Measurements from ENCODE around the gene GNG2. TPM values are rescaled to one million over a fixed set of nuclear protein-coding genes. Genes with fewer than 3 reads are reported as not detected.

GNG2 gene
- total RNA-seq, 1 experiment from 2014 or later: 54.1 TPM

GRCh38 chr14:51993285-51993920, 133.0 kb downstream of the GNG2 start:
- no peak for DNase-seq (ENCODE audit: low read depth)

GRCh38 chr14:51996148-51996746, 135.8 kb downstream of the GNG2 start:
- DNase-seq (ENCODE audit: low read depth): peak; percentile 43

DNA sequence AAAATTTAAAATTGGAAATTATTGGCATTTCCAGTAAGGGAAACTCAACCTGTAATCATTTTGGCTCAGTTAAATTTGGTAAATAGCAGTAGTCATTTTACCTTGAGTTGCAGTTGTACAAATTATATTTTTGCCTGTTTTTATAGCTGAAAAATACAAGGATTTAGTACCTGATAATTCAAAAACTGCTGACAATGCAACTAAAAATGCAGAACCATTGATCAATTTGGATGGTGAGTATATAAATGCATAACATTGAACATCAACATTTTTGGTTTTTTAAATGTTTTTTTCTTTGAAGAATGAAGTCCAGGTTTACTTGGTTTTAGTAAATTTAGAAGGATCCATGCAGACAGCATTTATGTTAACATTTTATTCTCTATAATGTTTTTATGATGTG, 137.9 kb downstream of the GNG2 start:
- no peak for DNase-seq (ENCODE audit: low read depth)

GRCh38 chr14:51999084-51999483, 138.7 kb downstream of the GNG2 start:
- DNase-seq (ENCODE audit: low read depth): peak; percentile 34

- DNase-seq (ENCODE audit: low read depth): peak; percentile 51
Measured at GRCh38 chr14:52000019-52000582, 139.7 kb downstream of the GNG2 start.

- DNase-seq (ENCODE audit: low read depth): no peak
Measured at GRCh38 chr14:52000696-52001095, 140.3 kb downstream of the GNG2 start.

DNA sequence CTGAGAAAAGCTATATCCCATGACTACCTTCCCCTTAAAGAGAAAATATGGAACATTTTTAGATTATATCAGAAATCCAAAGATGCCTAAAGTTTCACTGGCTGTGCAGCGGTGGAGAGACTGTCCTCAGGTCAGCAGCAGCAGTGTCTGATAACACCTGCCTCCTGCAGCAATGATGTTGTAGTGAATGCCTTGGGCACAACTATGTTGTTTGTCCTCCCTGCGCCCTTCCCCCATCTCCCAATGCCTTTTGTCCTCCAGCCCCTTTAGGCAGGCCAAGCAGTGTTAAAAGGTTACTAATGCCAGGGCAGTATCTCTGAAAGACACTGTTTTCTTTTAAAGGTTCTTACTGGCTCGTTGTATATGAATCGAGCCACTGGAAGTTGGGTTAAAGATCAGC, 142.1 kb downstream of the GNG2 start:
- DNase-seq (ENCODE audit: low read depth): no peak

DNA sequence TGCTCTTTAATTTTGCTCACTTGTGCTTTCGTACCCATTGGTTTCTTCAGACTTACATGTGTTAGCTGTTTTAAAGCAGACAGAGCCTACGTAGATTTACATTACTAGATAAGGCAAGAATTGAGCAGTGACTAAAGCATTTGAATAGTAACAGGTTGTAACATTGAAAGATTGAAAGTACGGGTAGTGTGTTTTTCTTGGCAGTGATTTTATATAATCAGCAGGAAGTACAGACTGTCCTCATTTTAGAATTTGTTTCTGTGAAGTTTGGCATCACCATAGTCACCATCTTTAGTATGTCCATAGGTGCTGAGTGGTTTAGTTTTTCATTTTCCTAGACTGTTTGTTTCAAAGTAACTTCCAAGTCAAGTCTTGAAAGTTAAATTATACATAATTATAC, 142.9 kb downstream of the GNG2 start:
- peak; percentile 29 for DNase-seq (ENCODE audit: low read depth)

DNA sequence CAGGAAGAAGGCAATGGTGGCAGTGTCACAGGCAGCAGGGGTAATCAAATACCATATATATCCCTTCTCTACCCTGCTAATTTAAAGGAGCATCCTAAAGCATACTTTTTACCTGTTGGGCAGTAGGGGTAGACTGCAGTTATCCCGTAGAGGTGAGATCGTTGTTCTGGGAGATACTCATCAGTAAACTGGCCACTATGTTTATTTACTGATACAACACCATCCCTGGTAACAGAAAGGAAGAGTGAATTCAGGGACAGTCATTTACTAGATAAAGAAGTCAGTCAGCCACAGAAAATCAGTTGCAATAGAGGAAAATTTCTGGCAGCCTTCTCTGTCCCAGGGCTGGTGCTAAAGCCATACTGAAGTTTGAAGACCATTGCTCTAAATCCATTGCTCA, 145.2 kb downstream of the GNG2 start:
- DNase-seq (ENCODE audit: low read depth): no peak

GRCh38 chr14:52006361-52006760, 145.9 kb downstream of the GNG2 start:
- no peak for DNase-seq (ENCODE audit: low read depth)

DNA sequence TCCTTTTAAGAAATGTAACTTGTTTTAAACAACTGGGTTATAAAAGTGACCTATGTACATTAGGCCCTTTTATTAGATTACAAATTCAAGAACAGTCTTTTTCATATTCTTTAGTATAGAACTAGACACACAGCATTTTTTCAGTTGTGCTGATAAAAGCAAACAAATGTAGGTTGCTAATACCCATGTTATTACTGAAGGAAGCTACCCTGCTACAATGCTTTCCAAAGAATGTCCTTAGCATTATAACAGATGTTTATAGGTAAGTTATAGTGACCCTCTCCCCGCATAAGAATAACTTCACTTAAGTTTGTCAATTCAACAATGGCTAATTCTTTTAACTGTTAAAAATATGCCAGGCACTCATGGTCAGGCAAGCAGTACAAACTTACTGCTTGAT, 146.8 kb downstream of the GNG2 start:
- DNase-seq (ENCODE audit: low read depth): no peak

- DNase-seq (ENCODE audit: low read depth): no peak
Measured at GRCh38 chr14:52007637-52008036, 147.2 kb downstream of the GNG2 start.

GRCh38 chr14:52008136-52008535, 147.7 kb downstream of the GNG2 start:
- no peak for DNase-seq (ENCODE audit: low read depth)

GRCh38 chr14:52010173-52010693, 149.8 kb downstream of the GNG2 start:
- no peak for DNase-seq (ENCODE audit: low read depth)

GRCh38 chr14:52011523-52011922, 151.1 kb downstream of the GNG2 start:
- DNase-seq (ENCODE audit: low read depth): no peak

GRCh38 chr14:52012635-52013034, 152.2 kb downstream of the GNG2 start:
- DNase-seq (ENCODE audit: low read depth): peak; percentile 74

DNA sequence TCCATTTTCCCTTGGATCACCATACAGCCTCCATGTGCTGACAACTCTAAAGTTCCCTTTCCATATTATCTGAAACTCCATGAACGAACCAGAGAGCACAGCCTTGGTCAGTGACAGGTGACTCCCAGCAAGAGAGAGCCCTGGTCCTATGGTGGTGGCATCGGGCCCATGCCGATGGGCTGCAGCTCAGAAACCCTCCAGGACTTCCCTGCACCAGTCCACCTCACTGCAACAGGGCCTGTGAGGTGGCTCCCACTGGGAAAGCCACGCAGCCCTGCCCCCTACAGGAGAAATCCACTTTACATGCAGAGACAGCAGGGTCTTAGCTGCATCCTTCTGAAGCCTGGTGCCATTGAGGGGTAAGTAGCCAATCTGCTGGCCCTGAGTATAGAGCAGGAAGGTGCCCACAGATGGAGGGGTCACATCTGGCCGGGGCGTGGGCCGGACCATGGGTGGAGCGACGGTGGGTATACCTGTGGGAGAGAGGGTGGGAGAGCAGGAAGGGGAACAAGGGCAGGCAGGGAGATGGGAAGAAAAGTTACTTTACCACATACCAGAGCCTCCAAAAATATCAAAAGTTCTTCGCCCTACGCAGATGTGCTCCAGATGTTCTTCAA, 153.7 kb downstream of the GNG2 start:
- DNase-seq (ENCODE audit: low read depth): no peak

DNA sequence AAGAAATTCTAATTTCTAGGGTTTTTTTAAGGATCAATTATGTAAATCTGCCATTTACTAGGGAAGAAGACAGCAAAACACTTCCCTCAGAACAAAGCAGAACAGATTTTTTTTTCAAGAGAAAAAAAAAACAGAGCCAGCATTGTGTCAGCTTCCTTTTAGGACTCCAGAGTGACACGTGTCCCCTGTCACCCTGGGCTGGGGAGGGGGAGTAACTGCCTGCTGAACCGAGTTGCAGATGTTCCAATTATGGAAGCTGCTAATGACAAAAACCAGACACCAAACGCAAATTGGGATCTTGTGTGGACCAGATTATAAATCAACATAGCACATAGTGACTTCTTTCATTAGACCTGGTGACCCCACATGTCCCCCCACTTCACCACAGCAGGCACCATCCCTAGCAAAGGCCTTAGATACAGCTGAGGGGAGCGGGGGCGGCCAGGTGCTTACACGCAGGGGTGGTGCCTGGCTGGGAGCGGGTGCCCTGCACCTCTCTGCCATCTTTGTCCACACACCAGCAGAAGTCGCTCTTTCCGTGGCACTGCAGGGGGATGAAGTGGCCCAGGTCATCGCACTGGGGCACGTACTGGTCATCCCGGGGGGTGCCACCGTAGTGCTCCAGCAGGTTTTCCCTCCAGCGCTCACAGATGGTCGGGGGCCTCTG, 154.3 kb downstream of the GNG2 start:
- no peak for DNase-seq (ENCODE audit: low read depth)

DNA sequence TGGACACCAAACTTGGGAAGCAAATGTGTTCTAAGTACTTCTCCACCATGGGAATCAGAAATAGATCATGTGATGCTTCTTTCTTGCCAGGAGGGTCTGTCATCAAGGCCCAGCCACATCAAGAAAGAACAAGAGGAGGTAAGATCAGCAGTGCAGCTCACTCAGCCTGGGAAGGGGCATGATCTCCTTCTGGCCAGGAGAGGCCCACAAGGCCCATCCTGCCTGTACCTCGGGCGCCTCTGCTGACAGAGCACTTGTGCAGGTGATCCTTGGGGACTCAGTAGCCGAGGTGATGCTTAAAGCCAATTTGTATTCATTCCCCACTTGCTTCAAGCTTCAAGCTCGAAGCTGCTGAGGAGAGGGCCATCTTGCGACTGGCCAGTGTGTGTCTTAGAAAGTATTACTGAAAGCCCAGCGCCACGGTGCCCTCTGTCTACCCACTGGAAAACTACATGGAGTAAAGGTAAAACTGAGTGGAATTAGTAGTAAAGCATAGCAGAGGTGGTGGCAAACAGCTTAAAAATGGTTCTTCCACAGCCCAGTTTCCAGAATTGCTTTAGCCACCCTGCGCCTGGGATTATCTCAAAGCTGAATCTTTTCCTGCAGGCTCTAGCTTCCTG, 155.1 kb downstream of the GNG2 start:
- DNase-seq (ENCODE audit: low read depth): no peak

- DNase-seq (ENCODE audit: low read depth): no peak
Measured at GRCh38 chr14:52018252-52018651, 157.8 kb downstream of the GNG2 start.

DNA sequence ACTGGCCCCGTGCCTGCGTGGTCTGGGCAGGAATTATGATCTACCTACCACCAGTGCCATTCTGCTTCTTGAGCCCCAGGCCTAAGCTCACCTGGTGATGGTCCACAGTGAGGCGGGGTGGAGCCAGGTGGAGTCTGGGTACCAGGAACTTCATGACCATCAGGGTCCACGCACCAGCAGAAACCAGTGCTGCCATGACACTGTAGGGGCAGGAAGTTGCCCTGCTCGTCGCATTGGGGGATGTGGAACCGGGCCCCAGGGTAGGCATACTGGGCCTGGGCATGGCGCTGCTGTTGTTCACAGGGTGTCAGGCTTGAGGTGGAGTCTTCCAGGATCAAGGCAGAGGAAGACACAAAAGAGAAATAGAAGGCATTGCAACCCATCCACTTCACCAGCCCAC, 158.6 kb downstream of the GNG2 start:
- no peak for DNase-seq (ENCODE audit: low read depth)
